DLD1 (cell line): ENCODE results near the gene LRP10.
"Not testable (repeated sequence)": the region's sequence is repeated elsewhere in the genome, so short reads cannot be mapped to it uniquely, and the experiment has no call there.

Experiments
- in situ Hi-C: cut with HindIII; loops from 2 replicates; pipeline ENCODE4 v1.10.0; 2017; ENCODE audit warnings: low sequenced_read_pairs

Gene LRP10

GRCh38 chr14:22886500-22887259, 15.1 kb downstream of the LRP10 start:
- in situ Hi-C loops = no loop called here

DNA sequence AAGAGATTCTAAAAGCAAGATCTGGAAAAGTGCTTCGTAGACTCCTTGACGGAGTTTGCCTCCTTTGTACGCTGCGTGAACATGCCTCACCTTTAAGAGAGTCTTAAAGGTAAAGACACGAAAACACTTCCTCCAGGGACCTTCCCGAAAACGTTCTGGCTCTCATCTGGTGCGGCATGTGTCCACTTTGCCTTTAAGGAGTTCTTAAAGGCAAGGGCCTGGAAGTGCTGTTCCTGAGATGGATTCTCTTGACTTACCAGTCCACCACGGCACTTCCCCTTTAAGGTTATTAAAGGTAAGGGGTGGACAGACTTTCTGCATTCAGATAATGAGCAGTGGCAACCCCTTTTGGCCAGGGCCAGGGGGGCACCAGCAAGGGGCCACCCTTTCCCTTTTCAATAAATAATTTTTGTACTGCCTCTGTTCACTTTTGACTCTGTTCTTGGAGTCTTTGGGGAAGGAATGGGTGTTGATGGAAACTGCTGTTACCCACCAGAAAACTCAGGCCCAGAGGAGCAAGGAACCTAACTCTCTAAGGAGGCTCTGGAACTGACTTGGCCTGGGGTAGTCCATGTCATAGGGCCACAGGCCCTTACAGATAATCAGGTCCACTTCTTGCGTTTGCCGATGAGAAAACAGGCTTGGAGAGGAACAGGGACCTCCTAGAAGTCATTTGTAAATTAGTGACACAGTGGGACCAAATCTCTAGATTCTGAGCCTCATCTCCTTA, 15.9 kb downstream of the LRP10 start:
- in situ Hi-C loops = no loop called here

- in situ Hi-C loops = no loop called here
Observed at GRCh38 chr14:22887990-22888378, 16.4 kb downstream of the LRP10 start.

- in situ Hi-C loops = no loop called here
Observed at GRCh38 chr14:22888662-22889061, 17.1 kb downstream of the LRP10 start.

- in situ Hi-C loops = no loop called here
Observed at GRCh38 chr14:22890416-22890815, 18.9 kb downstream of the LRP10 start.

DNA sequence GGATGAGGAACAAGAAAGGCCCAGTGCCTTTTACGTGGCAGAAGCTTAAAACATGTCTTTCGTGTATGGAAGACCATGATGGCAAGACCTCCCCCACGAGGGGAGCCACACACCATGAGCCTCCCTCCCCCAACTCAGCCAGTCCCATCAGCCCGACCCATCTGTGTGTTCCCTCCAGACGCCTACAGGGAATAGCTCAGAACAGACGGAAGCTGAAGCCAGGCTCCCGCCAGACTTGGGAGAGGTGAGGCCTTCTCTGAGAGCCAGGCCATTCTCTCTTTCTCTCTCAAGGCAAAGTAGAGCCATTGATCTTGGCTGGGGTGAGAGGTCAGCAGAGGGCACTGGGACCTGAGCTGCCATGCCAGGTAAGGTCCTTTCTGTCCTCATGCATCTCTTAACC, 20.9 kb downstream of the LRP10 start:
- in situ Hi-C loops = no loop called here

DNA sequence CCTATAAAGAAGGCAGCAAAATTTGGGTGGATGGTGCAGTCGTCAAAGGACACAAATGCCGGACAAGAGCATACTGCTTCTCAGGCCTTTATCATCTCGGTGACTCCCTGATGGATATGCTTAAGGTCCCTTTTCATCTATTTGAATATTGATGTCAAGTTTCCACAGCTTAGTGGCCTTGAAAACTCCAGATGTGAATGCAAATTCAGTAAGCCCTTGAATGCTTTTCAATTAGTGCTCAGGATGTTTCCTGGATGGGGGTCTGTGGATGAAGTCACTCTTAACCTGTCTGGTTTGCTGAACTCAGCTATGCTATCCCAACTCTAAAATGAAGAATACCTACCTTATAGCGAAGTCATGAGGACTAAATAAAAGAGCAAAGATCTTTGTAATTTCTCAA, 22.2 kb downstream of the LRP10 start:
- in situ Hi-C loops = no loop called here

DNA sequence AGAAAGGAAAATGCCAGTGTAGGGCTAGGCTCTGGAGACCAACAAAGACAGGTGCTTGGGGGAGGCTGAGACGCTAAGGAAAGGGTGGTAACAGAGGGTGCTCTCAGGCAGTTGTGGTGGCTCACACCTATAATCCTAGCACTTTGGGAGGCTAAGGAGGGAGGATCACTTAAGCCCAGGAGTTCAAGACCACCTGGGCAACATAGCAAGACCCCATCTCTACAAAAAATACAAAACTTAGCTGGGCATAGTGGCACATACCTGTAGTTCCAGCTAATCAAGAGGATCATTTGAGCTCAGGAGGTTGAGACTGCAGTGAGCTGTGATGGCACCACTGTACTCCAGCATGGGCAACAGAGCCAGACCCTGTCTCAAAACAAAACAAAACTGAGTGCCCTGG, 23.9 kb downstream of the LRP10 start:
- in situ Hi-C loops = no loop called here

DNA sequence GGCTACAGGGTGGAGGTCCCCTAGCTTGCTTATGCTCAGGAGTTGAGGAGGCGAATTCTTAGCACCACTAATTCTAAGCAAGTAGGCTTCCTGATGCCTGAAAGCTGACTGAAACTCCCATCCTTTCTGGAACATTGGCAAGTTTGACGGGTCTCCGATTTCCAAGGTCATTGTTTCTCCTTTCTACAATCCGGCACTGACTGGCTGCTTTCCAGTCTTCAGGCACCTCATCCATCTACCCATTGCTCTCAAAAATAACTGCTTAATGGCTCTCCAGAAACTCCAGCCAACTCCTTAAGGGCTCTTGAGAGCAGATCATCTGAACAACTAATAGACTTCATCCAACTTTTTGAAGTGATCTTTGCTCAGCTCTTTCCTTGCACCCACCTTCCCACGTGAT, 24.8 kb downstream of the LRP10 start:
- in situ Hi-C loops = no loop called here

DNA sequence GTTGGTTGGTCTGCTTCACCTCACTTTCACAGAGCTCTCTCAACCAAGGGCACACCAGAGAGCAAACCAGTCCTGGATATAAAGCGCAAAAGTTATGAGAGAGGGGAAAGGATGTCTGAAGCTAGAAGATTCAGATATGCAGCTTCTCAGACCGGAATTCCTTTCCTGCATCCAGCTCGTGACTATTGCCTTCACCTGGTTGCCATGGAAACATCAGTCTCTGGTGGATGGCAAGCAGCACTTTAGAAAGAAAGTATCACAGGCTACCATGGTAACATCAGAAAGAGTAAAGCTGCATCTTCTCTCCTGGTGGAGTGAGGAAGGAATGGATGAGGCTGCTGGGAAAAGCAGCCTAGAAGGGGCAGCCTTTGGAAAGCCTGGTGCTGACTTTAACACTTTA, 25.2 kb downstream of the LRP10 start:
- in situ Hi-C loops = no loop called here

GRCh38 chr14:22897357-22897756, 25.8 kb downstream of the LRP10 start:
- in situ Hi-C loops = no loop called here

DNA sequence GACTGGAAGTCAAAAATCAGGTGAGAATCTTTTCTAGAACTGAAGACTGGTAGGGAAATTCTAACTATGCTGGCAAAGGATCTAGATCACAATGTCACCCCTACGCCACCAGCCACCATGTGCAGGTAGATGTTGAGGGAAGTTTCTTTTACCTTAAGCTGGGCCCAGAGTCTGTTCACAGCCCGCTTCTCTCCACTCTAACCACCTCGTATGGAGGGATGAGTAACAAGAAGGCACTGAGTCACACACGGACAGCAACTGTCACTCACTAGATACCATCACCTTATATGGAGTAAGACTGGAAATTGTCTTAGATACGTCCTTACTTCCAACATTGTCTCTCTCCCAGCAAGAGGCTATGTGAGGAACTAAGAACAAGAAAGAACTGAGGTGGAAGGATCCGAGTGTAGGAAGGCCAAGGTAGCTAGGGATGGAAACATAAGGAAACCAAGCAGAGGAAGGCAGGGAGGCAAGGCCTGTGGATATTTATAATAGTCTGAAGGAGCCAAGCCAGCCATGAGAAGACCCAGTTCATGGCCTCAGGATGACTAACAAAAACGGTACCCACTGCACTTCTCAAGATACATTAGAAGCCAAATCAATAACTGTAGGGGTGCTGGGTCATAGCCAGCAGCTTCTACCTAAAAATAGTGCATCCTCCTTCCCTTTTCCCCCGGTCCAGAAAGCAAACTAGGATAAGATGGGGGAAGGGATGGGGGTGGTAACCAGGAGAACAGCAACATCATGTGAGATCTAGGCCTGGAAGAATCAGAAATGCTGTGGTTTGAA, 27.0 kb downstream of the LRP10 start:
- in situ Hi-C loops = no loop called here

DNA sequence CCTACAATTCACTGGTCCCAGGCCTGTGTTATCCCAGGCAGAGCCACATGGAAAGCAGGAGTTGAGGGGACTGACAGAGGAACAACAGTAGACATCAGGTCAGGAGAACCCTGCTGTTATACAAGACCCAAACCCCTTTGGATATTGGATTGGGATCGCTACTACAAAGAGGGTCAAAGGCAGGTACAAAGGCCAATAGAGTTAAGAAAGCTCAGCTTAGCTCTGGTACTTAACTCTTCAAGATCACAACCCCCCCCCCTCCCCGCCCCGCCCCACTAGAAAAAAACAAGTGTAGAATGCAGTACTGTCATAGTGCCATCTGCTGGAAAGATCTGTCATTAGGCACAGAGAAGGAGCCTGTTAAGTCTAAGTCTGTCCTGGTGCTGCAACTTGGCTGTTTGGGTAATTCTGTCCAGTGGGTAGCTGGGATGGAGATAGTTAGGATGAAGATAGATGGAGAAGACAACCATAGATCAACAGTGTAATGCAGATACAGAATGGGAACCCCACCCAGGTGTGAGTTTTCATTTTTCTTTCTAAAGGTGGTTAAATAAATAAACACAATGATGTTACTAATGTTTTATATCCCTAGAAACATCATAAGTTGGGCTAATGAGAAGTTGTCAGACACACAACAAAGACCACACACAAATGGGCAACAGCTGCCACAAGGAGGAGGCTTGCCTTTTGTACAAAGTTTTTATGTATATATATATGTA, 28.7 kb downstream of the LRP10 start:
- in situ Hi-C loops = no loop called here

- in situ Hi-C loops = no loop called here
Observed at GRCh38 chr14:22901799-22902198, 30.3 kb downstream of the LRP10 start.

- in situ Hi-C loops = no loop called here
Observed at GRCh38 chr14:22903742-22904087, 32.2 kb downstream of the LRP10 start.

- in situ Hi-C loops = no loop called here
Observed at GRCh38 chr14:22905627-22906026, 34.1 kb downstream of the LRP10 start.

DNA sequence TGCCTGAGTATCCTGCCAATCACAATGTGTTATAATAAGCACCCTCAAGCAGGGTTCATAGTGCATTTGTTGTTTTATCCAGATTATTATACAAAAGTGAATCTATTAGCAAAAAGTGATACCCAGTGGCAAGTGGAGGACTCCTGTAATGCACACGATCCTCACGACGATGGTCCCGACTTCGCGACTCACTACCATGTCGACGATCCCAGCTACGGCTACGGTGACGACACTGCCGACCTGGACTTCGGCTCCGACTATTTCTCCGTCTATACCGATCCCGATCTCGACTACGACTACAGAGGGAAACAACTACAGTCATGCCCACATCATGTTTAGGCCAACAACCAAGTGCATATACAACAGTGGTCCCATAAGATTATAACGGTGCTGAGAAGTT, 34.5 kb downstream of the LRP10 start:
- in situ Hi-C loops = no loop called here

DNA sequence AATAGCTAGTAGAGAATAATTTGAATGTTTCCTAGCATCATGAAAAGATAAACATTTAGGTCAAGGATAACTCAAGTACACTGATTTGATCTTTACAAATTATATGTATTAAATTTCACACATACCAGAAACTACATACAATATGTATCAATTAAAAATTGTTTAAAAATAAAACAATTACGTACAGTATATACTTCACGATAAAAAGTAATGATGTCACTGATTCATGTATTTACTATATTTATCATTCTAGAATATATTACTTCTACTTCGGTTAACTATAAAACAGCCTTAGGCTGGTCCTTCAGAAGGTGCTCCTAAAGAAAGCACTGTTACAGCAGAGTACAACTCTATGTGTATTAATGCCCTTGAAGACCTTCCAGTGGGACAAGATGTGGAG, 35.9 kb downstream of the LRP10 start:
- in situ Hi-C loops = no loop called here

GRCh38 chr14:22908601-22909000, 37.1 kb downstream of the LRP10 start:
- in situ Hi-C loops = no loop called here

DNA sequence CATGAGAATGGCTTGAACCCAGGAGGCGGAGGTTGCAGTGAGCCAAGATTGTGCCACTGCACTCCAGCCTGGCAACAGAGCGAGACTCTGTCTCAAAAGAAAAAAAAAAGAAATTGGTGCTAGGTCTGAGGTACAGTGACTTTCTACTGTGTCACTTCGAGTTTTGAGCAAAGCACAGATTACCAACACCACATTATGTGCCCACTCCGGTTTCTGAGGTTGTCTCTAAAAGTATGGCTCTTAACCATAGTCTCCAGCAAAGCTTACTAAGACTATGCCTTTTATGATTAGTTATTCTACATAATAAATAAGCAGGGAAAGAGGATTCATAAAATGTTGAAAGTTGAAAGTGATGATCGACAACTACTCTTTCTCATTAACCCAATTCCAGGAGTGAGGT, 39.4 kb downstream of the LRP10 start:
- in situ Hi-C loops = no loop called here

GRCh38 chr14:22914836-22915235, 43.3 kb downstream of the LRP10 start:
- in situ Hi-C loops = not testable (repeated sequence)
